Neural crest cell (in vitro differentiated cells): ENCODE results near the gene SOX18. TPM values are rescaled to one million over a fixed set of nuclear protein-coding genes. Genes with fewer than 3 reads are reported as not detected.

Source experiments
- DNase-seq: peaks from one replicate; pipeline ENCODE4 v3.0.0; 2021; ENCODE audit warnings: low read depth, mixed read lengths, low spot score
- H3K27ac Mint-ChIP-seq: one replicate; pipeline ENCODE4 v1.8.0; 2021; ENCODE audit warnings: mild to moderate bottlenecking, mixed read lengths; ENCODE audit not compliant: unreplicated experiment
- H3K27me3 Mint-ChIP-seq: 2 replicates; pipeline ENCODE4 v1.8.0; 2021; ENCODE audit warnings: low read depth, mild to moderate bottlenecking, mixed read lengths
- H3K36me3 Mint-ChIP-seq: 2 replicates; pipeline ENCODE4 v1.8.0; 2021; ENCODE audit warnings: low read depth, mild to moderate bottlenecking, mixed read lengths
- H3K4me1 Mint-ChIP-seq: 2 replicates; pipeline ENCODE4 v1.8.0; 2021; ENCODE audit warnings: mixed read lengths
- H3K4me3 Mint-ChIP-seq: one replicate; pipeline ENCODE4 v1.8.0; 2021; ENCODE audit warnings: mild to moderate bottlenecking, mixed read lengths
- H3K9me3 Mint-ChIP-seq: 2 replicates; pipeline ENCODE4 v1.8.0; 2021; ENCODE audit warnings: mixed read lengths
- total RNA-seq: library from RNA; stranded (reverse); gene quantifications from 2 replicates; pipeline ENCODE4 v1.2.1, GENCODE V29; 2021
- TF ChIP-seq, protein P1 (sequence below): fragments of 200-600 bp; sonication (generic); conservative IDR thresholded peaks from 2 replicates; pipeline ENCODE4 v1.5.0; 2021; ENCODE audit warnings: antibody characterized with exemption, mild to moderate bottlenecking

Gene SOX18
- total RNA-seq, 1 donor from 2014 or later = not detected

DNA sequence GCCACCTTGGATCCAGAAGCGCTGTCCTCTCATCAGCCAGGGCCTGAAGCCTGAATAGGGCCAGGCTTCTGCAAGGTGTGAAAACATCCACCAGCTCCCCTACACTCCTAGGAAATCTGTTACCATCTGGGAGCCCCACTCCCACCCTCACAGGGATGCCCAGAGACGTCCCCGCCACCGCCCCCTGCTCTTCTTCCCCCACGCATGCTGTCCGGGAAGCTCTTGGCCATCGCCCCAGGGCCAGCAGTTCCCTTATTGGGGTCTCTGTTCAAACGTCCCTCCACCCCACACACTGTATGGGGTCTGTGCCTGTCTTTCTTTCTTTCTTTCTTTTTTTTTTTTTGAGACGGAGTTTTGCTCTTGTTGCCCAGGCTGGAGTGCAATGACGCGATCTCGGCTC, 26.1 kb upstream of the SOX18 start:
- Mint-ChIP-seq H3K9me3 (no peaks in the 10 kb centered on the region), H3K4me3 (no peak overlapping the region), H3K4me1 (peaks cover 11% of the 10 kb centered on the region), H3K27ac (no peak overlapping the region), H3K36me3 (no peaks in the 10 kb centered on the region), H3K27me3 (peaks cover 5% of the 10 kb centered on the region)
- TF ChIP-seq, protein P1, sequence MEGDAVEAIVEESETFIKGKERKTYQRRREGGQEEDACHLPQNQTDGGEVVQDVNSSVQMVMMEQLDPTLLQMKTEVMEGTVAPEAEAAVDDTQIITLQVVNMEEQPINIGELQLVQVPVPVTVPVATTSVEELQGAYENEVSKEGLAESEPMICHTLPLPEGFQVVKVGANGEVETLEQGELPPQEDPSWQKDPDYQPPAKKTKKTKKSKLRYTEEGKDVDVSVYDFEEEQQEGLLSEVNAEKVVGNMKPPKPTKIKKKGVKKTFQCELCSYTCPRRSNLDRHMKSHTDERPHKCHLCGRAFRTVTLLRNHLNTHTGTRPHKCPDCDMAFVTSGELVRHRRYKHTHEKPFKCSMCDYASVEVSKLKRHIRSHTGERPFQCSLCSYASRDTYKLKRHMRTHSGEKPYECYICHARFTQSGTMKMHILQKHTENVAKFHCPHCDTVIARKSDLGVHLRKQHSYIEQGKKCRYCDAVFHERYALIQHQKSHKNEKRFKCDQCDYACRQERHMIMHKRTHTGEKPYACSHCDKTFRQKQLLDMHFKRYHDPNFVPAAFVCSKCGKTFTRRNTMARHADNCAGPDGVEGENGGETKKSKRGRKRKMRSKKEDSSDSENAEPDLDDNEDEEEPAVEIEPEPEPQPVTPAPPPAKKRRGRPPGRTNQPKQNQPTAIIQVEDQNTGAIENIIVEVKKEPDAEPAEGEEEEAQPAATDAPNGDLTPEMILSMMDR = no peak
- DNase-seq = no peak

DNA sequence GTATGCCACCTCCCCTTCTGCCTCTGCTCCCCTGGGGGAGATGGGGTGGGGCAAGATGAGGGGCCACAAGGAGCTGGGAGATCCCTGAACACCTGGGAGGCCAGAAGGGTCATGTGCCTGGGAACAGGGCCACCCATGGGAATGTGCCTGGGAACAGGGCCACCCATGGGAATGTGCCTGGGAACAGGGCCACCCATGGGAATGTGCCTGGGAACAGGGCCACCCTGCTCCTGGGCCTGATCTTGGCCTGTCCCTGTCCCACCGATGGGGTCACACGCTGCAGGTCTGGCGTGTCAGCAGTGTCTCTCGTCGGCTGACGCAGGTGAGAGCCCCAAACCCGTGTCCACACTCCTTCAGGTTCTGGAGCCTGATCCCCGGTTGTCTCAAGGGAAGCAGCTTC, 25.5 kb upstream of the SOX18 start:
- DNase-seq = no peak
- Mint-ChIP-seq H3K27me3 (no peaks in the 10 kb centered on the region), H3K27ac (no peak overlapping the region), H3K4me3 (no peak overlapping the region), H3K9me3 (no peaks in the 10 kb centered on the region), H3K4me1 (peaks cover 6% of the 10 kb centered on the region), H3K36me3 (no peaks in the 10 kb centered on the region)
- TF ChIP-seq, protein P1 = no peak

DNA sequence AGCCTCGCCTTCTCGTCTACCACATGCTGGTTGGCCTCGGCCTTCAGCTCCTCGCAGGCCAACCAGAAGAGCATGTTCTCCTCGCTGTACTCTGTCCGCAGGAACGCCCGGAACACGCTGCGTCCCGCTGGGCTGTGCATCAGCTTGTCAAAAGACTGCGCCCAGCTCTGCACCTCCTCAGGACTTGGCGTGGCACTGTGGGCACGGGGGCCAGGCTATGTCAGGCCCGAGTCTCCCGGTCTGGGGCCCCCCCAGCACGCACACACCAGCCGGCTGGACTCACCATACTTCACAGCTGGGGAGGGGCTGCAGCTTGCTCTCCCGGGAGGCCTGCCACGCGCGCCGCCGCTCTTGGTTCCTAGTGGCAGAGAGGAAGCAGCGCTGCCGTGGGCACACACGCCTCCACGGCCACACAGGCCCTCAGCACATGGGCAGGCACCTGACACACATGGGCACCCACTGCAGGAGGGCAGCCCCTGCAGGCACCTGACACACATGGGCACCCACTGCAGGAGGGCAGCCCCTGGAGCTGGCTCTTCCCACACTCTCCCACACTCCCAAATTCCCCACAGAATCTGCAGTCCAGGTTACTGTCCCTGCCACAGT, 24.8 kb upstream of the SOX18 start:
- Mint-ChIP-seq H3K27me3 (no peaks in the 10 kb centered on the region), H3K36me3 (no peaks in the 10 kb centered on the region), H3K4me3 (no peak overlapping the region), H3K27ac (no peak overlapping the region), H3K9me3 (no peaks in the 10 kb centered on the region), H3K4me1 (peaks cover 6% of the 10 kb centered on the region)
- TF ChIP-seq, protein P1 = no peak
- no peak for DNase-seq

DNA sequence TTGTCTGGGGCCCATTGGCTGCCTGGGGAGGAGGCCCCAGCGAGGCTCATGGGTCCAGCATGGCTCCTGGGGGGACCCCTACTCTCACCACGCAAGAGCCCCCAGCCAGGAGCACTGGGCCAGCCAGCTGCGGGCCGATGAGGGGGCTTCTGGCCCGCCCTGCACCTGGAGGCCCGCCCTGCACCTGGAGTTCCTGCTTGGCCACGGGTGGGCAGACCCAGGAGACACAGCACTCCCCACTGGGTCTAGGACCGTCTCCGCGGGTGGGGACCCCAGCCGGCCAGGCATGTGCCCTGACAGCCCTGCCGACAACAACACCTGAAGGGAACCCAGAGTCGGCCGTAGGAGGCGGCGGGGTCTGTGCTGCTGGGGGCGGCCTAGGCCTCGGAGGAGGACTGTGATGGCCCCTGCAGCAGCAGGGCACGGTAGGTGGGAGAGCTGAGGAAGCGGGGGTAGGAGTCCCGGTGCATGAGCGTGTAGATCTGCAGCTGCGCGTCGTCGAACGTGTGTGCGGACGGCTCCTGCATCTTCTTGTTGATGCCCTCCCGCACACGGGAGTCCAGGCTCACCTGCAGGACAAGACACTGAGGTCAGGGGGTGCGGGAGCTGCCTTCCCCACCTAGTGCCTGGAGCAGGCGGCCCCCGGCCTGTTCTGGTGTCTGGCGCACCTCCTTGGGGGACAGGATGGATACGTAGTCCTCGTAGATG, 24.2 kb upstream of the SOX18 start:
- TF ChIP-seq, protein P1 = no peak
- H3K9me3 Mint-ChIP-seq = no peaks in the 10 kb centered on the region
- no peak overlapping the region for H3K4me3 Mint-ChIP-seq
- no peak overlapping the region for H3K27ac Mint-ChIP-seq
- H3K4me1 Mint-ChIP-seq = peaks cover under 1% of the 10 kb centered on the region
- no peaks in the 10 kb centered on the region for H3K36me3 Mint-ChIP-seq
- no peak for DNase-seq
- no peaks in the 10 kb centered on the region for H3K27me3 Mint-ChIP-seq

DNA sequence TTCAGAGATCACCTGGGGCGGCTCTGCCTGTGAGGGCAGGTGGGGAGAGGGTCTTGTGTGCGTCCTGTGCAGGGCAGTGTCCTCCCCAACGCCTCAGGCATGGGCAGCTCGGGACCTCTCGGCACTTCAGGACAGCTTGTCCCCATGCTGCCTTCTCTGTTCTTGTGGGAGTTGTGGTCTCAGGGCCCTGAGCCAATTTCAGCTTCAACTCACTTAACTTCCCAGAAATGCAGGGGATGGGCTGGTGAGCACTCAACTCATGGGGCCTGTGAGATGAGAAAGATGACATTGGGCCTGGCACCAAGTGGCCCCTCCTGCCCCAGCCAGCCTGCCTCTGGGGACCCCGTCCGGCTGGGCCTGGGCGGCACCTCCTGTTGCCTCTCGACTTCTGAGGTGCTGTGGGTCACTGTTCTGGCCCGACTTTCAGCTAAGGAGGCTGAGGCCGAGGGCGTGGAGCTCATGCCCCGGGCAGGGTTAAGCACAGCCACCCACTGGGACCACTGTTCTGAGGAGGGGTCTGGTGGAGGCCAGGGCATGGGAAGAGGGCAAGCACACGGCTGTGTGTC, 23.1 kb upstream of the SOX18 start:
- H3K9me3 Mint-ChIP-seq = no peaks in the 10 kb centered on the region
- H3K4me1 Mint-ChIP-seq = no peaks in the 10 kb centered on the region
- no peak overlapping the region for H3K4me3 Mint-ChIP-seq
- no peak for DNase-seq
- no peak overlapping the region for H3K27ac Mint-ChIP-seq
- H3K27me3 Mint-ChIP-seq = no peaks in the 10 kb centered on the region
- TF ChIP-seq, protein P1 = no peak
- H3K36me3 Mint-ChIP-seq = no peaks in the 10 kb centered on the region
